ENCODE results near the gene AVEN. TPM values are rescaled to one million over a fixed set of nuclear protein-coding genes. Genes with fewer than 3 reads are reported as not detected.
"Not testable (repeated sequence)": the region's sequence is repeated elsewhere in the genome, so short reads cannot be mapped to it uniquely, and the experiment has no call there.

AVEN gene
- total and polyA plus RNA-seq, 2 experiments from 2014 or later, result 7.7 to 10.3 TPM

DNA sequence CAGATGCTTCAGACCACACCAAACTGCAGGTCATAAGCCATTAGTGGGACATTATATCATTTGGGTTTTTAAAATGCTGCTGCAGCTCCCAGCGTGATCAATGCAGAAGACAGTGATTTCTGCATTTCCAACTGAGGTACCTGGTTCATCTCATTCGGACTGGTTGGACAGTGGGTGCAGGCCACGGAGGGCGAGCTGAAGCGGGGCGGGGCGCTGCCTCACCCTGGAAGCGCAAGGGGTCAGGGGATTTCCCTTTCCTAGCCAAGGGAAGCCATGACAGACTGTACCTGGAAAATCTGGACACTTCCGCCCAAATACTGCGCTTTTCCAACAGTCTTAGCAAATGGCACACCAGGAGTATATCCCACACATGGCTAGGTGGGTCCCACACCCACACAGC lies 43.3 kb downstream of the AVEN start:
- not testable (repeated sequence) for ATAC-seq; H3K4me2 ChIP-seq; H3K4me1 Mint-ChIP-seq; H2AFZ ChIP-seq; H3K79me2 ChIP-seq (replicated peaks; ENCODE audit: insufficient read depth); DNase-seq (ENCODE audit: low spot score); H3K27me3 ChIP-seq (ENCODE audit: insufficient read depth); H3F3A ChIP-seq (replicated peaks; ENCODE audit: low read depth); H3K36me3 ChIP-seq (ENCODE audit: insufficient read depth); H3K27ac Mint-ChIP-seq; H3K4me3 Mint-ChIP-seq; H3K27ac ChIP-seq (ENCODE audit: low read depth); H3K27me3 Mint-ChIP-seq (ENCODE audit: insufficient read depth, low read depth, poor library complexity); H4K20me1 ChIP-seq (replicated peaks; ENCODE audit: insufficient read depth); H3K4me3 ChIP-seq; H3K4me1 ChIP-seq (ENCODE audit: insufficient read depth); H3K9me2 ChIP-seq (ENCODE audit: insufficient read depth)
- H3K36me3 Mint-ChIP-seq (ENCODE audit: low read depth), result peaks cover 13% of the 10 kb centered on the region; the same call in 2 of the 3 replicates
- H3K9me3 Mint-ChIP-seq, result peaks cover 17% of the 10 kb centered on the region; the same call in 2 of the 3 replicates

DNA sequence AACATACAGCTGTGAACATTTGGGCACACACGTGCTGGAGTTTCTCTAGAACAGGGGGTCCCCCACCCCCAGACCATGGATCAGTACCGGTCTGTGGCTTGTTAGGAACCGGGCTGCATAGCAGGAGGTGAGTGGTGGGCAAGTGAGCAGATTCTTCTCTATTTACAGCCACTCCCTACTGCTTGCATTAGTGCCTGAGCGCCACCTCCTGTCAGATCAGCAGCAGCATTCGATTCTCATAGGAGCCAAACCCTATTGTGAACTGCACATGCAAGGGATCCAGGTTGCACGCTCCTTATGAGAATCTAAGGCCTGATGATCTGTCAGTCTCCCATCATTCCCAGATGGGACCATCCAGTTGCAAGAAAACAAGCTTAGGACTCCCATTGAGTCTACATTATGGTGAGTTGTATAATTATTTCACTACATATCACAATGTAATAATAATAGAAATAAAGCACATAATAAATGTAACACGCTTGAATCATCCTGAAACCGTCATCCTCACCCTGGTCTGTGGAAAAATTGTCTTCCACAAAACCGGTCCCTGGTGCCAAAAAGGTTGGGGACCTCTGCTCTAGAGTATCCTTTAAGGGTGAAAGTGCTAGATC lies 44.9 kb downstream of the AVEN start:
- ATAC-seq, result peak; percentile 86
- H3K27ac Mint-ChIP-seq, result no peak overlapping the region
- DNase-seq (ENCODE audit: low spot score), result peak; percentile 76
- H2AFZ ChIP-seq, result no peak overlapping the region
- no peaks in the 10 kb centered on the region for H3F3A ChIP-seq (replicated peaks; ENCODE audit: low read depth)
- no peaks in the 10 kb centered on the region for H4K20me1 ChIP-seq (replicated peaks; ENCODE audit: insufficient read depth)
- no peaks in the 10 kb centered on the region for H3K4me1 ChIP-seq (ENCODE audit: insufficient read depth)
- no peaks in the 10 kb centered on the region for H3K79me2 ChIP-seq (replicated peaks; ENCODE audit: insufficient read depth)
- H3K4me3 Mint-ChIP-seq, result no peak overlapping the region
- H3K4me1 Mint-ChIP-seq, result no peaks in the 10 kb centered on the region
- no peak overlapping the region for H3K4me3 ChIP-seq
- H3K27me3 Mint-ChIP-seq (ENCODE audit: insufficient read depth, low read depth, poor library complexity), result no peaks in the 10 kb centered on the region
- peaks cover 17% of the 10 kb centered on the region; the same call in 2 of the 3 replicates for H3K9me3 Mint-ChIP-seq
- no peak overlapping the region for H3K4me2 ChIP-seq
- H3K9me2 ChIP-seq (ENCODE audit: insufficient read depth), result no peaks in the 10 kb centered on the region
- no peak overlapping the region for H3K27ac ChIP-seq (ENCODE audit: low read depth)
- no peaks in the 10 kb centered on the region for H3K36me3 ChIP-seq (ENCODE audit: insufficient read depth)
- H3K36me3 Mint-ChIP-seq (ENCODE audit: low read depth), result peaks cover 13% of the 10 kb centered on the region; the same call in 2 of the 3 replicates
- H3K27me3 ChIP-seq (ENCODE audit: insufficient read depth), result no peaks in the 10 kb centered on the region
- TF ChIP-seq, protein P1, sequence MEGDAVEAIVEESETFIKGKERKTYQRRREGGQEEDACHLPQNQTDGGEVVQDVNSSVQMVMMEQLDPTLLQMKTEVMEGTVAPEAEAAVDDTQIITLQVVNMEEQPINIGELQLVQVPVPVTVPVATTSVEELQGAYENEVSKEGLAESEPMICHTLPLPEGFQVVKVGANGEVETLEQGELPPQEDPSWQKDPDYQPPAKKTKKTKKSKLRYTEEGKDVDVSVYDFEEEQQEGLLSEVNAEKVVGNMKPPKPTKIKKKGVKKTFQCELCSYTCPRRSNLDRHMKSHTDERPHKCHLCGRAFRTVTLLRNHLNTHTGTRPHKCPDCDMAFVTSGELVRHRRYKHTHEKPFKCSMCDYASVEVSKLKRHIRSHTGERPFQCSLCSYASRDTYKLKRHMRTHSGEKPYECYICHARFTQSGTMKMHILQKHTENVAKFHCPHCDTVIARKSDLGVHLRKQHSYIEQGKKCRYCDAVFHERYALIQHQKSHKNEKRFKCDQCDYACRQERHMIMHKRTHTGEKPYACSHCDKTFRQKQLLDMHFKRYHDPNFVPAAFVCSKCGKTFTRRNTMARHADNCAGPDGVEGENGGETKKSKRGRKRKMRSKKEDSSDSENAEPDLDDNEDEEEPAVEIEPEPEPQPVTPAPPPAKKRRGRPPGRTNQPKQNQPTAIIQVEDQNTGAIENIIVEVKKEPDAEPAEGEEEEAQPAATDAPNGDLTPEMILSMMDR (conservative IDR thresholded peaks at IDR 0.05; ENCODE audit: low read depth in 2 of 2), result peak; percentile 58 to 84
- TF ChIP-seq POLR2AphosphoS5 (IDR thresholded peaks at IDR 0.05; ENCODE audit: low read depth), result no peak

DNA sequence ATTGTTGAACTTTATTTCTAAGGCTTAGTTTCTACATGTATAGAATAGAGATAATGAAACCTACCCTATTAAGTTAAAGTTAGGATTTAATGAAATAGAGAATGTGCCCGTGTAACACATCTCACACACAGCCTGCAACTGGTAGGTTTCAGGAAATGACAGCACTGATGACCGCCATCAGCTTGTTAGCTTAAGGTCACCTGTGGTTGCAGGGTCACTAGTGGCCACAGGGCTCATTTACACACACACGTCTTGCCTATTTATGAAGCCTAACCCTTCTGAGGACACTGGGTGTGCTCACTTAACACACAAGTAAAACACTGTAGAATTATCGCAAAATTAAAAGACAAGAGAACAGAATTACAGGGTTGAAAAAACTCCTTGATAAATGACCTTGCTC lies 50.6 kb downstream of the AVEN start:
- Histone ChIP-seq H4K20me1 (replicated peaks; ENCODE audit: insufficient read depth) (no peaks in the 10 kb centered on the region), H3K27me3 (ENCODE audit: insufficient read depth) (no peaks in the 10 kb centered on the region), H2AFZ (no peak overlapping the region), H3K4me3 (no peak overlapping the region), H3K4me2 (no peak overlapping the region), H3K4me1 (ENCODE audit: insufficient read depth) (no peaks in the 10 kb centered on the region; the same call in 1 of the 2 replicates), H3K36me3 (ENCODE audit: insufficient read depth) (no peaks in the 10 kb centered on the region), H3K27ac (ENCODE audit: low read depth) (no peak overlapping the region), H3K79me2 (replicated peaks; ENCODE audit: insufficient read depth) (no peaks in the 10 kb centered on the region), H3F3A (replicated peaks; ENCODE audit: low read depth) (no peaks in the 10 kb centered on the region), H3K9me2 (ENCODE audit: insufficient read depth) (no peaks in the 10 kb centered on the region)
- Mint-ChIP-seq H3K9me3 (no peaks in the 10 kb centered on the region), H3K4me1 (no peaks in the 10 kb centered on the region), H3K4me3 (no peak overlapping the region), H3K36me3 (ENCODE audit: low read depth) (no peaks in the 10 kb centered on the region), H3K27ac (no peak overlapping the region), H3K27me3 (ENCODE audit: insufficient read depth, low read depth, poor library complexity) (no peaks in the 10 kb centered on the region)
- no peak for DNase-seq (ENCODE audit: low spot score)
- ATAC-seq, result no peak
- TF ChIP-seq JUNB (IDR thresholded peaks at IDR 0.05; ENCODE audit: unreplicated experiment), result no peak
- TF ChIP-seq ZNF331 (CRISPR knock-in tag; IDR thresholded peaks at IDR 0.05; ENCODE audit: low read depth), result no peak
- no peak for TF ChIP-seq POLR2AphosphoS5 (IDR thresholded peaks at IDR 0.05; ENCODE audit: low read depth)
- no peak for TF ChIP-seq NANOG (IDR thresholded peaks at IDR 0.05; ENCODE audit: borderline replicate concordance)
- TF ChIP-seq, protein P2, sequence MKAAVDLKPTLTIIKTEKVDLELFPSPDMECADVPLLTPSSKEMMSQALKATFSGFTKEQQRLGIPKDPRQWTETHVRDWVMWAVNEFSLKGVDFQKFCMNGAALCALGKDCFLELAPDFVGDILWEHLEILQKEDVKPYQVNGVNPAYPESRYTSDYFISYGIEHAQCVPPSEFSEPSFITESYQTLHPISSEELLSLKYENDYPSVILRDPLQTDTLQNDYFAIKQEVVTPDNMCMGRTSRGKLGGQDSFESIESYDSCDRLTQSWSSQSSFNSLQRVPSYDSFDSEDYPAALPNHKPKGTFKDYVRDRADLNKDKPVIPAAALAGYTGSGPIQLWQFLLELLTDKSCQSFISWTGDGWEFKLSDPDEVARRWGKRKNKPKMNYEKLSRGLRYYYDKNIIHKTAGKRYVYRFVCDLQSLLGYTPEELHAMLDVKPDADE (IDR thresholded peaks at IDR 0.05), result no peak
- TF ChIP-seq, protein P3, sequence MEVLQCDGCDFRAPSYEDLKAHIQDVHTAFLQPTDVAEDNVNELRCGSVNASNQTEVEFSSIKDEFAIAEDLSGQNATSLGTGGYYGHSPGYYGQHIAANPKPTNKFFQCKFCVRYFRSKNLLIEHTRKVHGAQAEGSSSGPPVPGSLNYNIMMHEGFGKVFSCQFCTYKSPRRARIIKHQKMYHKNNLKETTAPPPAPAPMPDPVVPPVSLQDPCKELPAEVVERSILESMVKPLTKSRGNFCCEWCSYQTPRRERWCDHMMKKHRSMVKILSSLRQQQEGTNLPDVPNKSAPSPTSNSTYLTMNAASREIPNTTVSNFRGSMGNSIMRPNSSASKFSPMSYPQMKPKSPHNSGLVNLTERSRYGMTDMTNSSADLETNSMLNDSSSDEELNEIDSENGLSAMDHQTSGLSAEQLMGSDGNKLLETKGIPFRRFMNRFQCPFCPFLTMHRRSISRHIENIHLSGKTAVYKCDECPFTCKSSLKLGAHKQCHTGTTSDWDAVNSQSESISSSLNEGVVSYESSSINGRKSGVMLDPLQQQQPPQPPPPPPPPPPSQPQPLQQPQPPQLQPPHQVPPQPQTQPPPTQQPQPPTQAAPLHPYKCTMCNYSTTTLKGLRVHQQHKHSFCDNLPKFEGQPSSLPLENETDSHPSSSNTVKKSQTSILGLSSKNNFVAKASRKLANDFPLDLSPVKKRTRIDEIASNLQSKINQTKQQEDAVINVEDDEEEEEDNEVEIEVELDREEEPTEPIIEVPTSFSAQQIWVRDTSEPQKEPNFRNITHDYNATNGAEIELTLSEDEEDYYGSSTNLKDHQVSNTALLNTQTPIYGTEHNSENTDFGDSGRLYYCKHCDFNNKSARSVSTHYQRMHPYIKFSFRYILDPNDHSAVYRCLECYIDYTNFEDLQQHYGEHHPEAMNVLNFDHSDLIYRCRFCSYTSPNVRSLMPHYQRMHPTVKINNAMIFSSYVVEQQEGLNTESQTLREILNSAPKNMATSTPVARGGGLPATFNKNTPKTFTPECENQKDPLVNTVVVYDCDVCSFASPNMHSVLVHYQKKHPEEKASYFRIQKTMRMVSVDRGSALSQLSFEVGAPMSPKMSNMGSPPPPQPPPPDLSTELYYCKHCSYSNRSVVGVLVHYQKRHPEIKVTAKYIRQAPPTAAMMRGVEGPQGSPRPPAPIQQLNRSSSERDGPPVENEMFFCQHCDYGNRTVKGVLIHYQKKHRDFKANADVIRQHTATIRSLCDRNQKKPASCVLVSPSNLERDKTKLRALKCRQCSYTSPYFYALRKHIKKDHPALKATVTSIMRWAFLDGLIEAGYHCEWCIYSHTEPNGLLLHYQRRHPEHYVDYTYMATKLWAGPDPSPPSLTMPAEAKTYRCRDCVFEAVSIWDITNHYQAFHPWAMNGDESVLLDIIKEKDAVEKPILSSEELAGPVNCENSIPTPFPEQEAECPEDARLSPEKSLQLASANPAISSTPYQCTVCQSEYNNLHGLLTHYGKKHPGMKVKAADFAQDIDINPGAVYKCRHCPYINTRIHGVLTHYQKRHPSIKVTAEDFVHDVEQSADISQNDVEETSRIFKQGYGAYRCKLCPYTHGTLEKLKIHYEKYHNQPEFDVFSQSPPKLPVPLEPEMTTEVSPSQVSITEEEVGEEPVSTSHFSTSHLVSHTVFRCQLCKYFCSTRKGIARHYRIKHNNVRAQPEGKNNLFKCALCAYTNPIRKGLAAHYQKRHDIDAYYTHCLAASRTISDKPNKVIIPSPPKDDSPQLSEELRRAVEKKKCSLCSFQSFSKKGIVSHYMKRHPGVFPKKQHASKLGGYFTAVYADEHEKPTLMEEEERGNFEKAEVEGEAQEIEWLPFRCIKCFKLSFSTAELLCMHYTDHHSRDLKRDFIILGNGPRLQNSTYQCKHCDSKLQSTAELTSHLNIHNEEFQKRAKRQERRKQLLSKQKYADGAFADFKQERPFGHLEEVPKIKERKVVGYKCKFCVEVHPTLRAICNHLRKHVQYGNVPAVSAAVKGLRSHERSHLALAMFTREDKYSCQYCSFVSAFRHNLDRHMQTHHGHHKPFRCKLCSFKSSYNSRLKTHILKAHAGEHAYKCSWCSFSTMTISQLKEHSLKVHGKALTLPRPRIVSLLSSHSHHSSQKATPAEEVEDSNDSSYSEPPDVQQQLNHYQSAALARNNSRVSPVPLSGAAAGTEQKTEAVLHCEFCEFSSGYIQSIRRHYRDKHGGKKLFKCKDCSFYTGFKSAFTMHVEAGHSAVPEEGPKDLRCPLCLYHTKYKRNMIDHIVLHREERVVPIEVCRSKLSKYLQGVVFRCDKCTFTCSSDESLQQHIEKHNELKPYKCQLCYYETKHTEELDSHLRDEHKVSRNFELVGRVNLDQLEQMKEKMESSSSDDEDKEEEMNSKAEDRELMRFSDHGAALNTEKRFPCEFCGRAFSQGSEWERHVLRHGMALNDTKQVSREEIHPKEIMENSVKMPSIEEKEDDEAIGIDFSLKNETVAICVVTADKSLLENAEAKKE (CRISPR knock-in tag; IDR thresholded peaks at IDR 0.05), result no peak
- TF ChIP-seq ZNF114 (CRISPR knock-in tag; IDR thresholded peaks at IDR 0.05), result no peak

All from GM23338 (cell line).